BE2C (cell line): ENCODE measurements around the gene CAMK1.

Source experiments
- DNase-seq: peaks from one replicate; pipeline ENCODE4 v3.0.0-alpha.2; 2020
- H3K27me3 ChIP-seq: fragments of 250-450 bp; sonication (Bioruptor Pico); 2 replicates; pipeline ENCODE4 v1.5.1; 2020; ENCODE audit warnings: mild to moderate bottlenecking
- H3K36me3 ChIP-seq: fragments of 250-450 bp; sonication (Bioruptor Pico); 2 replicates; pipeline ENCODE4 v1.5.1; 2020; ENCODE audit warnings: mild to moderate bottlenecking
- H3K4me1 ChIP-seq: fragments of 250-450 bp; sonication (Bioruptor Pico); 2 replicates; pipeline ENCODE4 v1.5.1; 2020
- H3K4me3 ChIP-seq: 2 replicates; pipeline ENCODE4 v1.5.1; 2011; ENCODE audit warnings: low read depth, low read length
- H3K9me3 ChIP-seq: fragments of 250-450 bp; sonication (Bioruptor Pico); 2 replicates; pipeline ENCODE4 v1.5.1; 2020
- CTCF ChIP-seq: IDR thresholded peaks from 2 replicates; pipeline ENCODE4 v1.5.1; 2012; ENCODE audit warnings: mild to moderate bottlenecking, low read depth, low read length

CAMK1 gene

GRCh38 chr3:9785602-9786001, 15.9 kb upstream of the CAMK1 start:
- TF ChIP-seq CTCF = no peak
- Histone ChIP-seq H3K9me3 (no peaks in the 10 kb centered on the region), H3K4me3 (no peak overlapping the region), H3K36me3 (no peaks in the 10 kb centered on the region), H3K27me3 (no peaks in the 10 kb centered on the region), H3K4me1 (peaks cover 3% of the 10 kb centered on the region; the same call in 1 of the 2 replicates)
- peak; percentile 44 for DNase-seq

- TF ChIP-seq CTCF = no peak
- no peaks in the 10 kb centered on the region for H3K36me3 ChIP-seq
- H3K4me3 ChIP-seq = no peak overlapping the region
These were observed 15.2 kb upstream of the CAMK1 start for GRCh38 chr3:9784965-9785364.

GRCh38 chr3:9783954-9784353, 14.2 kb upstream of the CAMK1 start:
- Histone ChIP-seq H3K4me3 (no peak overlapping the region), H3K4me1 (peaks cover 3% of the 10 kb centered on the region; the same call in 1 of the 2 replicates), H3K36me3 (no peaks in the 10 kb centered on the region), H3K27me3 (no peaks in the 10 kb centered on the region), H3K9me3 (no peaks in the 10 kb centered on the region)
- TF ChIP-seq CTCF = no peak
- DNase-seq = no peak

More at GRCh38 chr3:9784965-9785364, 15.2 kb upstream of the CAMK1 start:
- Histone ChIP-seq H3K4me1 (peaks cover 3% of the 10 kb centered on the region; the same call in 1 of the 2 replicates), H3K9me3 (no peaks in the 10 kb centered on the region), H3K27me3 (no peaks in the 10 kb centered on the region)
- DNase-seq = no peak

DNA sequence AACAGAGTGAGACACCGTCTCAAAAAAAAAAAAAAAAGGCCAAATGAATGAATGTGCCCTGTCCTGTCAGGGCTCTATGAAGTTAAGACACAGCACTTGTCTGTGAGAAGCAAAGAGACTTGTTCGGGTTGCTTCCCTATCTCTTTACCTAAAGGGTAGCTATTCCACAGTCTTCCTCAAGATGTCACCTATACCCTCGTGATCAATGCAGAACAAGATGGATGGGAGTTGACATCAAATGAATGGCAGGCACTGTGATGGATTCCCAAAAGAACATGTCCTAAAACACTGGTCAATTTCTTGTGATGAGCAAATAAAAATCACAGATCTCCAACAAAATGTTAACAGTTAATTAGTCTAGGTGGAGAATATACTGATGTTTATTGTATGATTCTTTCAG, 13.0 kb upstream of the CAMK1 start:
- peak; percentile 35 for TF ChIP-seq CTCF
- no peaks in the 10 kb centered on the region for H3K36me3 ChIP-seq
- no peak overlapping the region for H3K4me3 ChIP-seq
- DNase-seq = no peak
- H3K9me3 ChIP-seq = no peaks in the 10 kb centered on the region
- no peaks in the 10 kb centered on the region for H3K27me3 ChIP-seq
- H3K4me1 ChIP-seq = peaks cover 3% of the 10 kb centered on the region; the same call in 1 of the 2 replicates

DNA sequence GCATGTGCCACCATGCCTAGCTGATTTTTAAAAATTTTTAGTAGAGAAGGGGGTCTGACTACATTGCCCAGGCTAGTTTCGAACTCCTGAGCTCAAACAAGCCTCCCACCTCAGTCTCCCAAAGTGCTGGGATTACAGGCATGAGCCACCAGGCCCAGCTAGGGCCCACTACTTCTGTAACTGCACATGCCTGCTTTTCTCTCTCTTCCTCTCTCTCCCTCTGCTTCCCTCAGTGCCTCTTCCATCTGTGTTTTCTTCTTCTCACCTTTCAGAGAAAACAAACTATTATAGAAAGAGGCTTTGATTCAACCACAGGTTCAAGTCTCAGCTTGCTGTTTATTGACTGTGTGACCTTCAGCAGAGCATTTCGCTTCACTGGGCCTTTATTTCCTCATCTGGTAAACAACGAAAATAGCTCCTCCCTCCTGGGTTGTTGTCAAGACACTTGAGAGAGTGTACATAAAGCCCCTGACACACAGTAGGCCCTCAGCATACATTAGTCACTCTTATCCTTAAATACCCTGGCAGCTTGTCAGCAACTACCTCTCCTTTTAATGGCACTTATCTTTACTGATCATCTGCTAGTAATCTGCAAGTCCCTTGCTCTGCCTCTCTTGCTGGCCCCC, 12.3 kb upstream of the CAMK1 start:
- H3K36me3 ChIP-seq = no peaks in the 10 kb centered on the region
- DNase-seq = no peak
- no peaks in the 10 kb centered on the region for H3K27me3 ChIP-seq
- TF ChIP-seq CTCF = no peak
- no peak overlapping the region for H3K4me3 ChIP-seq
- peaks cover 3% of the 10 kb centered on the region; the same call in 1 of the 2 replicates for H3K4me1 ChIP-seq
- no peaks in the 10 kb centered on the region for H3K9me3 ChIP-seq

DNA sequence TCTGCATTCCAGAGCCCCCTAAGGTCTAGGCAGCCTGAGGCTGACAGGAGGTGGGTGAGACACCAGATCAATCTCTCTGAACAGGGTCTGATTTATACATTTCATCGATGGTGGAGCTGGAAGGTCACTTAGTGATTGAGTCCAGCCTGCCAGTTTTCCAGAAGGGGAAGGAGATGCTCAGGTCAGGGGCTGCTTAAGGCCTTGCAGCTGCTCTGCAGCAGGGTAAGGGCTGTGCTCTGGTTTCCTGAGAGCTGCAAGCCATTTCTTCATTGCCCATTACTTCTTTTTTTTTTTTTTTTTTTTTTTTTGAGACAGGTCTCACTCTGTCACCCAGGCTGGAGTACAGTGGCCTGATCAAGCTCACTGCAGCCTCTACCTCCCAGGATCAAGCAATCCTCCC, 11.8 kb upstream of the CAMK1 start:
- Histone ChIP-seq H3K4me3 (no peak overlapping the region), H3K9me3 (no peaks in the 10 kb centered on the region), H3K4me1 (peaks cover 3% of the 10 kb centered on the region; the same call in 1 of the 2 replicates), H3K27me3 (no peaks in the 10 kb centered on the region), H3K36me3 (no peaks in the 10 kb centered on the region)
- no peak for TF ChIP-seq CTCF
- DNase-seq = no peak
